Cardiac fibroblast (primary cell): ENCODE results near the gene PDE9A.

ENCODE experiments used
- DNase-seq, 2 donors: peaks; one replicate each; pipeline versions ENCODE4 v3.0.0 to v3.0.0-alpha.2; 2010; ENCODE audit warnings: low read depth in 2 of 2
- H3K4me3 ChIP-seq, 2 donors: replicated peaks in 1 of 2; 1 replicate in 1 of 2; 2 replicates in 1 of 2; pipeline ENCODE4 v1.5.1; 2011; ENCODE audit warnings: low read depth in 2 of 2, low read length in 2 of 2, mild to moderate bottlenecking in 2 of 2, moderate library complexity in 1 of 2
- CTCF ChIP-seq: IDR thresholded peaks from one replicate; pipeline ENCODE4 v1.5.1; 2011; ENCODE audit warnings: low read depth, mild to moderate bottlenecking, low read length, inconsistent platforms

PDE9A gene

GRCh38 chr21:42653231-42654061, at the start of gene PDE9A:
Gene PDE9A, plus strand, starts transcription at chr21:42653621. Its CDS starts 194 bp downstream, at chr21:42653815.
- no peak for DNase-seq
- TF ChIP-seq CTCF: no peak
- peak within 1 kb of the TSS in 1 of 2 donors; percentile 41 for H3K4me3 ChIP-seq

GRCh38 chr21:42607102-42607501, 46.3 kb upstream of the PDE9A start:
- TF ChIP-seq CTCF: no peak
- no peak for DNase-seq

GRCh38 chr21:42607525-42608102, 45.8 kb upstream of the PDE9A start:
- no peak overlapping the region for H3K4me3 ChIP-seq
- no peak for DNase-seq
- no peak for TF ChIP-seq CTCF

More at GRCh38 chr21:42607102-42607501, 46.3 kb upstream of the PDE9A start:
- H3K4me3 ChIP-seq: no peak overlapping the region

- TF ChIP-seq CTCF: no peak
- H3K4me3 ChIP-seq: no peak overlapping the region
- no peak for DNase-seq
Observed at GRCh38 chr21:42608446-42608845, 45.0 kb upstream of the PDE9A start.

- H3K4me3 ChIP-seq: no peak overlapping the region
- TF ChIP-seq CTCF: no peak
- DNase-seq: no peak
Observed at GRCh38 chr21:42609811-42610210, 43.6 kb upstream of the PDE9A start.

- DNase-seq: no peak
- H3K4me3 ChIP-seq: no peak overlapping the region
- TF ChIP-seq CTCF: no peak
Observed at GRCh38 chr21:42611852-42612251, 41.6 kb upstream of the PDE9A start.
